B cell (primary cell): Measurements from ENCODE around the gene DRAXIN. TPM values are rescaled to one million over a fixed set of nuclear protein-coding genes. Genes with fewer than 3 reads are reported as not detected.

ENCODE experiments used
- ATAC-seq: fragments of 200-7000 bp; cut with Tn5 transposase; one replicate; pipeline ENCODE4 v1.10.0; 2021; ENCODE audit warnings: low read depth, mild to moderate bottlenecking, moderate number of reproducible peaks, moderate library complexity
- CTCF ChIA-PET: fragments of 350-600 bp; sonication (Branson Sonifier 250); formaldehyde crosslinking; loops from one replicate; lab custom pipeline; 2021; ENCODE audit warnings: antibody characterized with exemption, inconsistent platforms; lab: Charles Lee
- POLR2A ChIA-PET: fragments of 350-600 bp; sonication (Branson Sonifier 250); formaldehyde crosslinking; loops from one replicate; lab custom pipeline; 2021; ENCODE audit warnings: antibody characterized with exemption; lab: Charles Lee
- DNase-seq: peaks from one replicate; pipeline ENCODE4 v3.0.0; 2013
- H2AFZ ChIP-seq: 2 replicates; pipeline ENCODE4 v1.6.1; 2012; ENCODE audit warnings: mild to moderate bottlenecking, low read depth, low read length; ENCODE audit not compliant: insufficient read depth, poor library complexity, severe bottlenecking
- H3K27ac ChIP-seq, 2 donors: 1 replicate in 1 of 2; 2 replicates in 1 of 2; pipeline ENCODE4 v1.5.1; 2012 to 2013; ENCODE audit warnings: low read length in 2 of 2, mild to moderate bottlenecking in 2 of 2, moderate library complexity in 1 of 2
- H3K27me3 ChIP-seq, 4 experiments: fragments of 200-600 bp in 1 of 4; sonication (generic) in 1 of 4; replicated peaks in 1 of 4; 1 replicate in 2 of 4; 2 replicates in 2 of 4; pipeline versions ENCODE4 v1.6.1 to v1.7.0; 2013 to 2016; ENCODE audit warnings: low read length in 3 of 4, mild to moderate bottlenecking in 2 of 4, mixed read lengths in 1 of 4, moderate library complexity in 1 of 4; ENCODE audit not compliant: insufficient read depth in 4 of 4, control insufficient read depth in 3 of 4; ENCODE audit errors: control extremely low read depth in 1 of 4
- H3K36me3 ChIP-seq, 2 experiments: replicated peaks in 1 of 2; 1 replicate in 1 of 2; 2 replicates in 1 of 2; pipeline versions ENCODE4 v1.6.1 to v1.7.1; 2013; ENCODE audit warnings: low read length in 1 of 2; ENCODE audit not compliant: insufficient read depth in 2 of 2, control insufficient read depth in 1 of 2; ENCODE audit errors: control extremely low read depth in 1 of 2, extremely low read depth in 1 of 2
- H3K4me1 ChIP-seq, 2 donors: fragments of 200-600 bp in 1 of 2; sonication (generic) in 1 of 2; 1 replicate in 1 of 2; 2 replicates in 1 of 2; pipeline versions ENCODE4 v1.5.1 to v1.6.1; 2013 to 2017; ENCODE audit warnings: low read length in 2 of 2; ENCODE audit not compliant: control insufficient read depth in 2 of 2, insufficient read depth in 2 of 2
- H3K4me2 ChIP-seq: replicated peaks from 2 replicates; pipeline ENCODE3; 2012; ENCODE audit warnings: mild to moderate bottlenecking, low read depth, low read length; ENCODE audit not compliant: poor library complexity, severe bottlenecking
- H3K4me3 ChIP-seq, 5 experiments: fragments of 200-600 bp in 1 of 5; sonication (generic) in 1 of 5; 1 replicate in 3 of 5; 2 replicates in 2 of 5; pipeline versions ENCODE4 v1.5.1 to v1.7.0; 2011 to 2016; ENCODE audit warnings: low read length in 4 of 5, mild to moderate bottlenecking in 4 of 5, low read depth in 2 of 5, control low read depth in 1 of 5, moderate library complexity in 1 of 5; ENCODE audit not compliant: insufficient read depth in 1 of 5; ENCODE audit errors: control extremely low read depth in 1 of 5, extremely low read depth in 1 of 5
- H3K79me2 ChIP-seq: fragments of 200-600 bp; sonication (generic); one replicate; pipeline ENCODE4 v1.6.0; 2016; ENCODE audit warnings: low read length; ENCODE audit not compliant: control insufficient read depth, insufficient read depth
- H3K9ac ChIP-seq: fragments of 200-600 bp; sonication (generic); 2 replicates; pipeline ENCODE4 v1.6.1; 2017; ENCODE audit warnings: mild to moderate bottlenecking, low read length, moderate library complexity
- H3K9me3 ChIP-seq, 3 donors: one replicate each; pipeline versions ENCODE4 v1.6.1 to v1.7.1; 2013; ENCODE audit warnings: low read length in 2 of 3; ENCODE audit not compliant: control insufficient read depth in 2 of 3, insufficient read depth in 1 of 3; ENCODE audit errors: control extremely low read depth in 1 of 3
- H4K20me1 ChIP-seq: 2 replicates; pipeline ENCODE4 v1.6.0; 2012; ENCODE audit warnings: mild to moderate bottlenecking, low read length; ENCODE audit not compliant: insufficient read depth, control insufficient read depth, poor library complexity, severe bottlenecking
- H3K27ac Mint-ChIP-seq: one replicate; pipeline ENCODE4 v1.8.0; 2021; ENCODE audit warnings: mixed read lengths
- H3K27me3 Mint-ChIP-seq: one replicate; pipeline ENCODE4 v1.8.0; 2021; ENCODE audit warnings: mixed read lengths
- H3K4me1 Mint-ChIP-seq: one replicate; pipeline ENCODE4 v1.8.0; 2021; ENCODE audit warnings: mixed read lengths
- H3K4me3 Mint-ChIP-seq: one replicate; pipeline ENCODE4 v1.8.0; 2021; ENCODE audit warnings: mixed read lengths
- H3K9me3 Mint-ChIP-seq: one replicate; pipeline ENCODE4 v1.8.0; 2022; ENCODE audit warnings: mixed read lengths; ENCODE audit not compliant: insufficient read depth
- EZH2 ChIP-seq: IDR thresholded peaks from 2 replicates; pipeline ENCODE4 v1.6.1; 2012; ENCODE audit warnings: borderline replicate concordance, low read depth, mild to moderate bottlenecking, moderate library complexity, low read length; ENCODE audit not compliant: insufficient read depth, poor library complexity, severe bottlenecking
- WGBS: methylation state at CpG from one replicate; pipeline ENCODE4 v1.1.5; 2013; ENCODE audit warnings: missing lambda C conversion rate; ENCODE audit not compliant: insufficient coverage; 5-methylcytosine and 5-hydroxymethylcytosine counted together
- intact Hi-C: fragments of 100-400 bp; cut with micrococcal nuclease; formaldehyde crosslinking; loops from one replicate; pipeline ENCODE4 v1.10.0; 2022
- polyA plus RNA-seq: library from polyadenylated mRNA; depleted of rRNA; stranded (reverse); fragments of >200 nt; gene quantifications from 2 replicates; pipeline ENCODE4 v1.2.3, GENCODE V29; 2012
- total RNA-seq, 2 donors: library from RNA; stranded (reverse); fragments of 120-200 nt in 1 of 2; gene quantifications; 1 replicate in 1 of 2; 2 replicates in 1 of 2; pipeline versions ENCODE4 v1.2.3 to v1.2.4, GENCODE V29; 2013 to 2022
- TF ChIP-seq, protein P1 (sequence below): fragments of 200-600 bp; IDR thresholded peaks from one replicate; pipeline ENCODE4 v1.8.0; 2022; ENCODE audit warnings: antibody characterized with exemption, mild to moderate bottlenecking

The DRAXIN gene
- total and polyA plus RNA-seq, 2 donors (not counting 1 experiment from before 2014, with no cell fraction given), result 0.21 to 0.30 TPM

DNA sequence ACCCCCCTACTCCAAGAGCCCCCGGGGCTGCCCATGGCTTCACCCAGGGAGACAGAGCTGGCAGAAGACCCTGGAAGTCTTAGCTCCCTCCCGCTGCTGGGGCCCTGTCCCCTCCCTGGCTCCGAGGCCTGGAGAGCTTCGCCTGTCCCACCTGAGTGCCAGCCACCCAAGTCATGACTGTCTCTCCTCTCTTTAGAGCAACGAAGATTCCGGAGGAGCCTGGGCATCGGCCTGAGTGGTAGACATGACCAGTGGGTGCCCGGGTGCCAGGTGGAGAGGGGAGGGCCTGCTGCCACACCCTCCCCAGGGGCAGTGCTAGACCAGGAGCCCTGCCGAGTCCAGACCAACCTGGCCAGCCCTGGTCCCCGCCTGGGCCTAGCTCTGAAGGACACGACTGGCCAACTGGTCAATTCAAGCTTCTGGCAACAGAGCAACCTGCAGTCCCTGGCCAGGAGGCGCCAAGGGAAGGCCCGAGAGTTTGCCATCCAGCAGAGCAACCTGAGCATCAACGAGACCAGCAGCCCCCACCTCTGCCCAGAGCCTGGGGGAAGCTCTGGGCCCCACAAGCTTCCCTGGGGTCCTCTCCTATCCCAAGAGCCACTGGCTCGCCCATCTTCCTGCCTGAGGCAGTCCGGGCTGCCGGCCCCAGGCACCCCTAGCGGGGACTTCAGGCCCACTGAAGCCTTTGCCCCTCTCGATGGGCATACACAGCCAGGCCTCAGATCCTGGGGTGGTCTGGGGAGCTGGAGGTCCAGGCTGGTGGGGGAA lies 74.3 kb downstream of the DRAXIN start:
- Mint-ChIP-seq H3K4me1 (peaks cover 3% of the 10 kb centered on the region), H3K9me3 (no peaks in the 10 kb centered on the region), H3K27me3 (peaks cover 14% of the 10 kb centered on the region), H3K4me3 (no peak overlapping the region), H3K27ac (no peak overlapping the region)
- H3K27me3 ChIP-seq, result peaks cover 0 to 21% (median 2%) of the 10 kb centered on the region in 4 experiments
- H3K36me3 ChIP-seq, result no peaks in the 10 kb centered on the region
- WGBS, result 83% methylated on average over 18 of the region's 19 CpGs
- POLR2A ChIA-PET, result no interaction called here
- no peak overlapping the region for H3K27ac ChIP-seq
- H3K79me2 ChIP-seq, result no peaks in the 10 kb centered on the region
- H3K4me3 ChIP-seq, result no peak overlapping the region
- H3K4me1 ChIP-seq, result peaks cover 6 to 7% of the 10 kb centered on the region in 2 donors
- DNase-seq (no peak), ATAC-seq (no peak)
- intact Hi-C loops, result no loop called here
- H3K4me2 ChIP-seq, result no peak overlapping the region
- H4K20me1 ChIP-seq, result no peaks in the 10 kb centered on the region
- TF ChIP-seq, protein P1, sequence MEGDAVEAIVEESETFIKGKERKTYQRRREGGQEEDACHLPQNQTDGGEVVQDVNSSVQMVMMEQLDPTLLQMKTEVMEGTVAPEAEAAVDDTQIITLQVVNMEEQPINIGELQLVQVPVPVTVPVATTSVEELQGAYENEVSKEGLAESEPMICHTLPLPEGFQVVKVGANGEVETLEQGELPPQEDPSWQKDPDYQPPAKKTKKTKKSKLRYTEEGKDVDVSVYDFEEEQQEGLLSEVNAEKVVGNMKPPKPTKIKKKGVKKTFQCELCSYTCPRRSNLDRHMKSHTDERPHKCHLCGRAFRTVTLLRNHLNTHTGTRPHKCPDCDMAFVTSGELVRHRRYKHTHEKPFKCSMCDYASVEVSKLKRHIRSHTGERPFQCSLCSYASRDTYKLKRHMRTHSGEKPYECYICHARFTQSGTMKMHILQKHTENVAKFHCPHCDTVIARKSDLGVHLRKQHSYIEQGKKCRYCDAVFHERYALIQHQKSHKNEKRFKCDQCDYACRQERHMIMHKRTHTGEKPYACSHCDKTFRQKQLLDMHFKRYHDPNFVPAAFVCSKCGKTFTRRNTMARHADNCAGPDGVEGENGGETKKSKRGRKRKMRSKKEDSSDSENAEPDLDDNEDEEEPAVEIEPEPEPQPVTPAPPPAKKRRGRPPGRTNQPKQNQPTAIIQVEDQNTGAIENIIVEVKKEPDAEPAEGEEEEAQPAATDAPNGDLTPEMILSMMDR, result no peak
- no peak for TF ChIP-seq EZH2
- no peak overlapping the region for H3K9ac ChIP-seq
- CTCF ChIA-PET, result no interaction called here
- H3K9me3 ChIP-seq, result peaks cover 0 to 5% (median 0%) of the 10 kb centered on the region in 3 donors
- no peak overlapping the region for H2AFZ ChIP-seq

- intact Hi-C loops, result no loop called here
Observed at GRCh38 chr1:11766429-11766776, 74.9 kb downstream of the DRAXIN start.

More at GRCh38 chr1:11766429-11766776, 74.9 kb downstream of the DRAXIN start:
- Histone ChIP-seq H2AFZ (no peak overlapping the region), H3K9ac (no peak overlapping the region), H3K27ac (no peak overlapping the region), H3K4me3 (no peak overlapping the region), H3K9me3 (peaks cover 0 to 5% (median 0%) of the 10 kb centered on the region in 3 donors), H3K36me3 (no peaks in the 10 kb centered on the region), H3K4me2 (no peak overlapping the region), H3K27me3 (peaks cover 0 to 18% (median 2%) of the 10 kb centered on the region in 4 experiments), H3K4me1 (peaks cover 6 to 7% of the 10 kb centered on the region in 2 donors), H3K79me2 (no peaks in the 10 kb centered on the region), H4K20me1 (no peaks in the 10 kb centered on the region)
- DNase-seq (no peak), ATAC-seq (no peak)
- ChIA-PET POLR2A (no interaction called here), CTCF (interaction anchor here (0.5 kb wide), 1 partner anchor 55 kb away, joined by 3 read pairs; no protein-coding TSS in a partner anchor)
- no peak for TF ChIP-seq EZH2
- TF ChIP-seq, protein P1, result no peak
- 89% methylated on average over 14 of the region's 14 CpGs for WGBS
- Mint-ChIP-seq H3K27ac (no peak overlapping the region), H3K27me3 (peaks cover 11% of the 10 kb centered on the region), H3K4me1 (peaks cover 3% of the 10 kb centered on the region), H3K9me3 (no peaks in the 10 kb centered on the region), H3K4me3 (no peak overlapping the region)
